ENCODE results near the gene TRMO.

DNA sequence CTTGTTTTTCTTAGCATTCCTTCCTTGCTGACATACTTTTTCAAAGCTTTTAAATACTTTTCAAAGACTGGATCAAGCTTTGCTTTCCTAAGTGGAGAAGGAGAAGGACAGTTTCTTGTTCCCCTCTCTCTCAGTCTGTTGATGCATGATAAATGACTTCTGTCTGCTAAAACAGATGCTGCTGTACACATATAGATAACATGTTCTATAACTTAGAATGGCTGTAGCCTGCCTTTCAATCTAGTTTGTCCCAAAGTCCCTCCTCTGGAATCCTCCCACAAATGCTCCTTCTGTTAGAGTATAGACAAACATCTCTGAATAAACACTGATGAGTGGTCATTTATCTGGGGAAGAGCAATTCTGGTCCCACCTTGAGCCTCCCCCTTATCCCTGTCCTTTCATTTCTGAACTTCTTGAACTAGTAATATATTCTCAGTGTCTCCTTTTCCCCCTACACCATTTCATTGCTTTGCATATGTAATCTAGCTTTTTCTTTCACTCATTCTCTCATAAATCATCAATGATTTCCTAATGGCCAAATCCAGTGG, 21.1 kb upstream of the TRMO start:
- TF ChIP-seq, protein P1, sequence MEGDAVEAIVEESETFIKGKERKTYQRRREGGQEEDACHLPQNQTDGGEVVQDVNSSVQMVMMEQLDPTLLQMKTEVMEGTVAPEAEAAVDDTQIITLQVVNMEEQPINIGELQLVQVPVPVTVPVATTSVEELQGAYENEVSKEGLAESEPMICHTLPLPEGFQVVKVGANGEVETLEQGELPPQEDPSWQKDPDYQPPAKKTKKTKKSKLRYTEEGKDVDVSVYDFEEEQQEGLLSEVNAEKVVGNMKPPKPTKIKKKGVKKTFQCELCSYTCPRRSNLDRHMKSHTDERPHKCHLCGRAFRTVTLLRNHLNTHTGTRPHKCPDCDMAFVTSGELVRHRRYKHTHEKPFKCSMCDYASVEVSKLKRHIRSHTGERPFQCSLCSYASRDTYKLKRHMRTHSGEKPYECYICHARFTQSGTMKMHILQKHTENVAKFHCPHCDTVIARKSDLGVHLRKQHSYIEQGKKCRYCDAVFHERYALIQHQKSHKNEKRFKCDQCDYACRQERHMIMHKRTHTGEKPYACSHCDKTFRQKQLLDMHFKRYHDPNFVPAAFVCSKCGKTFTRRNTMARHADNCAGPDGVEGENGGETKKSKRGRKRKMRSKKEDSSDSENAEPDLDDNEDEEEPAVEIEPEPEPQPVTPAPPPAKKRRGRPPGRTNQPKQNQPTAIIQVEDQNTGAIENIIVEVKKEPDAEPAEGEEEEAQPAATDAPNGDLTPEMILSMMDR (tag by site-specific recombination; IDR thresholded peaks at IDR 0.05), result no peak
- no peak for TF ChIP-seq ZNF114 (tag by site-specific recombination; IDR thresholded peaks at IDR 0.05)

Measured in HEK293 (cell line).